GM12874 (cell line): ENCODE measurements around the gene LYRM1.

Experiments
- TF ChIP-seq, protein P1 (sequence below): IDR thresholded peaks from 2 replicates; pipeline ENCODE4 v1.5.1; 2011; ENCODE audit warnings: low read depth, mild to moderate bottlenecking, control low read depth, low read length, moderate library complexity; ENCODE audit not compliant: insufficient read depth

LYRM1 gene, protein sequence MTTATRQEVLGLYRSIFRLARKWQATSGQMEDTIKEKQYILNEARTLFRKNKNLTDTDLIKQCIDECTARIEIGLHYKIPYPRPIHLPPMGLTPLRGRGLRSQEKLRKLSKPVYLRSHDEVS

DNA sequence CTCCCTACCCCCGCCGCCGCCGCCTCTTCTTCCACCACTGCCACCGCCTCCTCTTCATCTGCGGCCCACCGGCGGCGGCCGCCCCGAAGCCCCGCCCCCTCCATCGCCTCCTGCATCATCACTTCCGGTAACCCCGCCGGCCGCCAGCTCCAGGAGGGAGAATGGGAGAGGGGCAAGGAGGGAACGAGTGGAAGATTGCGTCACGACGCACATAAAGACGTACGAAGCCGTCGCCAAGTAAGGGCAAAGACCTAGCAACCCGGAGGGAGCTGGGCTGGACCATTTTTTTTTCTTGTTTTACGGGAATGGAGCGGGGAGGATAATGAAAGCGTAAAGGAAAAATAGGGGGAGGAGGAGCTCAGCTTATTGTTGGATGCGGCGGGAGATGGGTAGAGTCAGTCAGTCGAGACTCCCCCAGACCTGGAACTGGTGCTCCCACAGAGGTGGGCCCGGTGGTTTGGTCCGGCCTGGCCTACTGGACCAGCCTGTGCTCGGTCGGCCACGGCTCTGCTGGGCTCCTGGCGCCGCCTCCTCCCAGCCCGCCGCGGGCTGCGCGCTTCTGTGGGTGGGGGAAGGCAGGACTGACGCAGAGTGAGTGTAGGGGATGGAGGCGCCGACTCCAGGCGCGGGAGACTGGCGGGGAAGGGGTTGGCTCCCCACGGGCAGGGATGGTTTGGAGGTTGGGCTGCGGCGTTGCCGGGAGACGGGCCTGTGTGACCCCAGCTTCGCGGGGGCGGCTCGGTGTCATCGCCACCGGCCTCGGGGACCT lies at the start of gene LYRM1, which contains the start of gene DCUN1D3:
LYRM1 (plus strand) TSS at position 473 of the 769 bp plus-strand sequence. CDS start 14,785 bp downstream, outside the sequence.
DCUN1D3 (minus strand) TSS at position 60 of the 769 bp plus-strand sequence. CDS start 37,820 bp downstream, outside the sequence.
- TF ChIP-seq, protein P1, sequence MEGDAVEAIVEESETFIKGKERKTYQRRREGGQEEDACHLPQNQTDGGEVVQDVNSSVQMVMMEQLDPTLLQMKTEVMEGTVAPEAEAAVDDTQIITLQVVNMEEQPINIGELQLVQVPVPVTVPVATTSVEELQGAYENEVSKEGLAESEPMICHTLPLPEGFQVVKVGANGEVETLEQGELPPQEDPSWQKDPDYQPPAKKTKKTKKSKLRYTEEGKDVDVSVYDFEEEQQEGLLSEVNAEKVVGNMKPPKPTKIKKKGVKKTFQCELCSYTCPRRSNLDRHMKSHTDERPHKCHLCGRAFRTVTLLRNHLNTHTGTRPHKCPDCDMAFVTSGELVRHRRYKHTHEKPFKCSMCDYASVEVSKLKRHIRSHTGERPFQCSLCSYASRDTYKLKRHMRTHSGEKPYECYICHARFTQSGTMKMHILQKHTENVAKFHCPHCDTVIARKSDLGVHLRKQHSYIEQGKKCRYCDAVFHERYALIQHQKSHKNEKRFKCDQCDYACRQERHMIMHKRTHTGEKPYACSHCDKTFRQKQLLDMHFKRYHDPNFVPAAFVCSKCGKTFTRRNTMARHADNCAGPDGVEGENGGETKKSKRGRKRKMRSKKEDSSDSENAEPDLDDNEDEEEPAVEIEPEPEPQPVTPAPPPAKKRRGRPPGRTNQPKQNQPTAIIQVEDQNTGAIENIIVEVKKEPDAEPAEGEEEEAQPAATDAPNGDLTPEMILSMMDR, result no peak

DNA sequence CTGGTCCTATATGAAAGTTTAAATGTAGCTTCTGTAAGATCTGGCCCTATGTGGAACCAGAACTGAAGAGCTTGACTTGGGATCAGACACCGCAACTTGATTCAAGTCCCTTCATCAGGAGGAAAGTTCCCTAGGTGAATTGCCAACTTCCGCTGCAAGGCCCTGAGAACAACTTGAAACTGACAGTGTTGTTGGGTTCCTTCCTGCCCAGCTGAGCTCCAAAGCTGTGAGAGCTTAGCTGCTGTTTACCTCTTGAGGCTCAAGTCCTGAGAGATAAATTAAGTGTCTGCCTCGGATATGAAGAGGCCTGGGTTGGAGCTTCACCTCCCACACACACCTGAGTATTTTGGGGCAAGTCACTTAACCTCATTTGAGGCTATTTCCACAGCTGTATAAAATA lies 49.6 kb upstream of the LYRM1 start:
- TF ChIP-seq, protein P1, result no peak

DNA sequence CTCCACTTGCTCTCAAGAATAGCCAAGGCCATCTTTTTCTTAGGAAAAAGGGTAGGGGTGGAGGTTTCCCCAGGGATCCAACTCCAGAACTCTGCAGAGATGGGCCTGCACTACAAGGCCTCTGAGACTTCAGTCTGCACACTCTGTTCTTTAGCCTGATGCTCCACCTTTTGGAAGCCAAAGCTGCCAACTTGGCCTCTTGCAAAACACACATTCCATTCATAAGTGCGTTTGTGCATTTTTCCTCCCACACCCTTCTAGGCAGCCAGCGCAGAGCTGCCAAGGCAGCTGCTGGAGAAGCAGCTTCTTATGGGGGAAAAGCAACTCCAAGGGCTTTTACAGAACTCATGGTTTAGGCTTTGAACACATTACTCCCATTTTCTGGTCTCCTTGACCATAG lies 49.0 kb upstream of the LYRM1 start:
- TF ChIP-seq, protein P1, result no peak

DNA sequence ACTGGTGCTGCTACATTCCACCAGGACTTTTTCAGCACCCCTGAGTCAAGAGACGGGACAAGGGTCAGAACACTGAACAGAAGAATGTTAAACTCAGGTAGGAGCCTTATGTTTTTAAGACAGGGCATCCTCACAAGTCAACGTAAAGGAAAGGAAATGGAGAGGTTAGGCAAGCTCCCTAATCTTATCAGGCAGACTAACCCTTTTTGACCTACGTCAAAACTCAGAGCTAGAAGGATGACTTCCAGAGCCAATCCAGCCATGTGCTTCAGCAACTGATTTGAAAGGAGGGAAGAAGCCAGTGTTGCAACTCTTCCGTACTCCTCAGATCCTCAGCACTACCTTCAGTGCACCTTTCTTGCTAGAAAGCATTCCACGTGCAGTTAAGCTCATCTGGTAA lies 47.4 kb upstream of the LYRM1 start:
- TF ChIP-seq, protein P1, result no peak

DNA sequence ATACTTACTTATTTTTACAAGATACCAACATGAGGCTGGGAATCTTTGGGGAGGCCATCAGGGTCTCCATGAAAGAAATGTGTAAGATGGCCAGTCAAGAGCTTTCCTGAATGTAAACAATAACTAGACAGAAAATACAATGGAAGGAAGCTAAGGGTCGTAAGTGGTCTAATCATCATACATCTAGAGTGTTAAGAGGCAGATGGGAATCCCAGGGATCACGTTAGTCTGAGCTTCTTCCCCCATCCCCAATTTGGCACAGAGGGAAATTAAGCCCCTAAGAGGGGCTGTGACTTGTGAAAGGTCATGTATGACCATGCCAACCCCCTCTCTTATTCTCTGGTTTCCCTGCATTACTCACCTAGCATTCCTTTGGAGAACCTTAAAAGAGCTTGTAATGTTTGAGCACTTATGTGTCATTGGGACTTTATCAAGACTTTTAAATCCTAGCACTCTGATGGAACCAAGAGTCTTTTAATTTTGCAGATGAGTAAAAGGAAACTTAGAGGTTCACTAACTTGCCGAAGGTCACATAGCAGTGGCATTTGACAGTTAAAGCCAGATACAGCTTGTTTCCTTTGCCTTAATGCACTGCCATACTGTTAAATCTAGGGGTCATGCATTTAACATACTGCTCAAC lies 46.5 kb upstream of the LYRM1 start:
- TF ChIP-seq, protein P1, result no peak

DNA sequence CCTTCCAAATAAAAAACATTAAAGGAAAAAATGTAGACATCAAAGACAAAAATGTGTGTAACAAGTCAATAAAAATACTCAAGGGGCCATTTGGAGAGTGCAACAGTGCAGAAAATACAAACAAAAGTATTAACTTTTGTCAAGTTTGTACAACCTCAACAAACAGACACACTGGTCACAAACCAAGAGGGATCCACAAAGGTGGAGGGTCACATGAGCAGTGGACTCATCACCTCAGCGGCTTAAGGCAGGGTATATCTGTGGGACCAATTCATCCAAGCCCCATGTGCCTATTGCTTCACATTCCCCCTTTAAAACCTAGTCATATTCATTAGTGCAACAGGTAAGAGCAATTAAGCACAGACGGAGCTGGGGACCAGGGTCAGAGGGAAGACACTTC lies 45.6 kb upstream of the LYRM1 start:
- TF ChIP-seq, protein P1, result no peak

DNA sequence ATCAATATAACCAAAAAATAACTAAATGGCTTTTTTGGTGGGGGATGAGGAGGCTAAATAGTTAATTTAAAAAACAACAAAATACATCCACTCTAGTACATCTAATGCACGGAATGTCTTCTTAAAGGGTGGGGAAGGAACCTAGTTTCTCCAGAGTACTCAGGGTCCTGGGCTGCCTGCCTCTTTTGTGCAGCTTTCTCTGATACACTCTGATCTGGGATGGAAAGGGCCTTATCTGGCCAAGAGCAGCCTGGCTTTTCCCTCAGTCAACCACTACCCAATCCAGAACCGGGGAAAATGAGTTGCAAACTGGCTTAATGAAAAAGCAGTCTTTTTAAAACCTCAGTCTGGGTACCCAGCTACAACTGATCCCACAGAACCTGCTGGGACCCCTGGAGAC lies 43.3 kb upstream of the LYRM1 start:
- TF ChIP-seq, protein P1, result no peak
